Common myeloid progenitor, CD34-positive (primary cell): ENCODE data around the gene TMEM255B.

Experiments used
- CTCF ChIA-PET: fragments of 350-600 bp; sonication (Branson Sonifier 250); formaldehyde crosslinking; loops from one replicate; lab custom pipeline; 2021; ENCODE audit warnings: antibody characterized with exemption; lab: Charles Lee
- POLR2A ChIA-PET: fragments of 350-600 bp; sonication (Branson Sonifier 250); formaldehyde crosslinking; loops from one replicate; lab custom pipeline; 2021; ENCODE audit warnings: antibody characterized with exemption; lab: Charles Lee
- DNase-seq, 3 donors: peaks; one replicate each; pipeline versions ENCODE4 v3.0.0 to v3.0.0-alpha.2; 2013
- H3K27ac ChIP-seq, 2 experiments: 1 replicate in 1 of 2; 2 replicates in 1 of 2; pipeline ENCODE4 v1.7.0; 2013; ENCODE audit warnings: inconsistent platforms in 2 of 2, low read length in 2 of 2, mild to moderate bottlenecking in 2 of 2, low read depth in 1 of 2, moderate library complexity in 1 of 2; ENCODE audit not compliant: severe bottlenecking in 2 of 2, insufficient read depth in 1 of 2, poor library complexity in 1 of 2
- H3K27me3 ChIP-seq, 5 experiments: replicated peaks in 2 of 5; 1 replicate in 3 of 5; 2 replicates in 2 of 5; pipeline versions ENCODE4 v1.6.1 to v1.7.0; 2013; ENCODE audit warnings: low read length in 4 of 5, mild to moderate bottlenecking in 2 of 5, moderate library complexity in 2 of 5, inconsistent platforms in 1 of 5; ENCODE audit not compliant: insufficient read depth in 5 of 5, control insufficient read depth in 4 of 5
- H3K36me3 ChIP-seq, 4 experiments: 1 replicate in 2 of 4; 2 replicates in 2 of 4; pipeline versions ENCODE4 v1.6.1 to v1.7.0; 2013; ENCODE audit warnings: low read length in 3 of 4, control low read depth in 1 of 4, mild to moderate bottlenecking in 1 of 4; ENCODE audit not compliant: control insufficient read depth in 4 of 4, insufficient read depth in 4 of 4
- H3K4me1 ChIP-seq, 4 experiments: 1 replicate in 3 of 4; 2 replicates in 1 of 4; pipeline versions ENCODE4 v1.6.1 to v1.7.1; 2013; ENCODE audit warnings: low read length in 3 of 4, mild to moderate bottlenecking in 3 of 4, control low read depth in 1 of 4, inconsistent platforms in 1 of 4, moderate library complexity in 1 of 4; ENCODE audit not compliant: control insufficient read depth in 4 of 4, insufficient read depth in 4 of 4; ENCODE audit errors: control extremely low read depth in 1 of 4
- H3K4me3 ChIP-seq, 7 experiments: 1 replicate in 4 of 7; 2 replicates in 3 of 7; pipeline versions ENCODE4 v1.5.1 to v1.7.0; 2013; ENCODE audit warnings: mild to moderate bottlenecking in 7 of 7, low read length in 6 of 7, moderate library complexity in 6 of 7, inconsistent platforms in 2 of 7, low read depth in 2 of 7, control low read depth in 1 of 7; ENCODE audit not compliant: insufficient read depth in 4 of 7, control insufficient read depth in 1 of 7; ENCODE audit errors: extremely low read depth in 1 of 7
- H3K9me3 ChIP-seq, 5 experiments: 1 replicate in 4 of 5; 2 replicates in 1 of 5; pipeline versions ENCODE4 v1.6.1 to v1.7.1; 2013; ENCODE audit warnings: low read length in 4 of 5, mild to moderate bottlenecking in 2 of 5, inconsistent platforms in 1 of 5, low read depth in 1 of 5, moderate library complexity in 1 of 5; ENCODE audit not compliant: control insufficient read depth in 4 of 5, insufficient read depth in 2 of 5; ENCODE audit errors: control extremely low read depth in 1 of 5
- WGBS: methylation state at CpG from one replicate; pipeline ENCODE4 v1.1.5; 2013; ENCODE audit not compliant: insufficient coverage; 5-methylcytosine and 5-hydroxymethylcytosine counted together

Gene TMEM255B

DNA sequence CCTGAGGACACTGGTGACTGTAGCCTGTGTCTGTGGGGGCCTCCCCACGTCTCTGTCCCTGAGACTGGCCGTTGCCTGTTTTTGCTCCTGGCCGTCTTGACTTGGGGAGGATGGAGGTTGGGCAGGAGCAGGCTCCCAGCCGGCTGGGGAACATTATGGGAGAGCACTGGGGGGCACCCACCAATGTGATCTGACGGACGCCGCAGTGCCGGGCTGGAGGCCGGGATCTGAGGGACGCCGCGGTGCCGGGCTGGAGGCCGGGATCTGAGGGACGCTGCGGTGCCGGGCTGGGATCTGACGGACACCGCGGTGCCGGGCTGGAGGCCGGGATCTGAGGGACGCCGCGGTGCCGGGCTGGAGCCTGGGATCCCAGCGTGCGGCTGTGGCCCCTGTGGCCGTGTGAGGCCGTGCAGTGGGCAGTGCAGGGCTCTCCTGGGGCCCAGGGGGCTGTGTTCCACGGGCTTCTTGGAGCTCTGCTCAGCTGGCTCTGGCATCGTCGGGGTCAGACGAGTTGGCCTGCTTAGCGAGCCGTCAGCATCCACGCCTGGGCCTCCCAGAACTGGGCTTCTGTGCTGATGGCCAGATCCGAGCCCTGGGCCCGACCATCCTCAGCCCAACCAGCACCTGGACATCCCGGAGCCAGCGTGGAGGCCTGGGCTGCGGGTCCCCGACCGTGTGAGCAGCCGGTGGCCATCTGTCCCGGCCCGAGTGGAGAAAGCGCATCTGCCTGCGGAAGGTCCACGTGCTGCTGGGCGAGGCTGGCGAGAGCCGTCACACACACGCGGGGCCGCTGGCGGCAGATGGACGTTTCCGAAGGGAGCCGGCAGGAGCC lies 59.0 kb downstream of the TMEM255B start:
- peaks cover 0 to 15% (median 12%) of the 10 kb centered on the region in 4 experiments for H3K4me1 ChIP-seq
- ChIA-PET POLR2A (no interaction called here), CTCF (interaction anchor here (1.4 kb wide), 1 partner anchor 129 kb away, joined by 3 read pairs; no protein-coding TSS in a partner anchor)
- no peak for DNase-seq
- H3K36me3 ChIP-seq, result peaks cover 0 to 33% (median 8%) of the 10 kb centered on the region in 4 experiments
- H3K9me3 ChIP-seq, result peaks cover 0 to 11% (median 2%) of the 10 kb centered on the region in 5 experiments
- no peak overlapping the region for H3K4me3 ChIP-seq
- 95% methylated on average over 60 of the region's 60 CpGs for WGBS
- no peak overlapping the region for H3K27ac ChIP-seq
- no peaks in the 10 kb centered on the region for H3K27me3 ChIP-seq

DNA sequence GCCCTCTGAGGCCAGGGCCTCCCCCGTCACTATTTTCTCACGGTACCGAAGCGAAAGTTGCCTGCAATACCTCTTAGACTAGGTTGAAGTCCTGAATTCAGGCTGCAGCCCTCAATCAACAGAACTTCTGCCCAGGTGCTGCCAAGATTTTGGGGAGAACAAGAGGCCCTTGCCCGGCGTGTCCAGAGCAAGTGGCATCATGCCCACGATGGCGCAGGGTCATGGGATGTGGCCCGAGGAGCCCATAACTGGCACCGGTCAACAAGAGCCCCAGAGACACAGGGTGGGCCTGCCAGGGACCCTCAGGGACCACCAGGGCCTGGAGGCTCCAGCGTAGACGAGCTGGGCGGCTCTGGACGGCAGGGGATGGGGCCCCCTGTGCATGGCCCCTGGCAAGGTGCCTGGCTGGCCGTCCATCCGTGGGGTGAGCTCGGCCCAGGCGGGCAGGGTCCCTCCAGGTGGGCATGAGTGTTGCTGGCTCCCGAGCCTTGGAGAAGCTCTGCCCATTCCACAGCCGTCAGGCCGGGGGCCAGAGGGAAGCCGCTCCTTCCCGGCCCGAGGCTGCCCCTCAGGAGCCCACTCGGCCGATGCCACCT lies 59.8 kb downstream of the TMEM255B start:
- Histone ChIP-seq H3K36me3 (peaks cover 0 to 33% (median 8%) of the 10 kb centered on the region in 4 experiments), H3K27me3 (no peaks in the 10 kb centered on the region)
- 97% methylated on average over 20 of the region's 26 CpGs for WGBS

DNA sequence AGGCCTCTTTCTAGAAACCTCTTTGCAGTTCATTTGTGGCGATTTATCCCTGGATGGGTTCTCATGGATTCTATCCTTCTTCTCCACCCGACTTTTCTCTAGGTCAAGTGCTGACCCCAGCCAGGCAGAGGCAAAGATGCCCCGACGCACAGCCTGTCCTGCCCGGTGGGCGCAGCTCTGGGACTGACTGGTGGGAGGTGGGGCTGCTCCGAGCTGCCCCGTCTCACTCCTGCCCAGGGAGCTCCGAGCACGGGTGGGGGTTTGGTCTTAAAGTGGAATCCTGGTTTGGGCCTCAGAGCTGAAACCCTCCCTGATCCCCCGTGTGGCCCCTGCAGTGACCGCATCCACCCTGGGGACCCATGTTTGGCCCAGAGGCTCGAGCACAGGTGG lies 60.3 kb downstream of the TMEM255B start:
- ChIA-PET POLR2A (no interaction called here), CTCF (interaction anchor here (1.4 kb wide), 1 partner anchor 128 kb away, joined by 3 read pairs; no protein-coding TSS in a partner anchor)
- Histone ChIP-seq H3K4me3 (no peak overlapping the region), H3K27me3 (no peaks in the 10 kb centered on the region), H3K36me3 (peaks cover 0 to 33% (median 8%) of the 10 kb centered on the region in 4 experiments), H3K9me3 (peaks cover 0 to 20% (median 3%) of the 10 kb centered on the region in 5 experiments), H3K27ac (no peak overlapping the region), H3K4me1 (peaks cover 0 to 15% (median 12%) of the 10 kb centered on the region in 4 experiments)
- 97% methylated on average over 13 of the region's 13 CpGs for WGBS
- DNase-seq, result no peak

More for the DNA sequence above, 59.8 kb downstream of the TMEM255B start:
- DNase-seq, result no peak
- Histone ChIP-seq H3K9me3 (peaks cover 0 to 16% (median 3%) of the 10 kb centered on the region in 5 experiments), H3K4me1 (peaks cover 0 to 15% (median 12%) of the 10 kb centered on the region in 4 experiments), H3K27ac (no peak overlapping the region), H3K4me3 (no peak overlapping the region)
- POLR2A ChIA-PET, result no interaction called here
- CTCF ChIA-PET, result interaction anchor here (1.4 kb wide), 1 partner anchor 129 kb away, joined by 3 read pairs; no protein-coding TSS in a partner anchor

DNA sequence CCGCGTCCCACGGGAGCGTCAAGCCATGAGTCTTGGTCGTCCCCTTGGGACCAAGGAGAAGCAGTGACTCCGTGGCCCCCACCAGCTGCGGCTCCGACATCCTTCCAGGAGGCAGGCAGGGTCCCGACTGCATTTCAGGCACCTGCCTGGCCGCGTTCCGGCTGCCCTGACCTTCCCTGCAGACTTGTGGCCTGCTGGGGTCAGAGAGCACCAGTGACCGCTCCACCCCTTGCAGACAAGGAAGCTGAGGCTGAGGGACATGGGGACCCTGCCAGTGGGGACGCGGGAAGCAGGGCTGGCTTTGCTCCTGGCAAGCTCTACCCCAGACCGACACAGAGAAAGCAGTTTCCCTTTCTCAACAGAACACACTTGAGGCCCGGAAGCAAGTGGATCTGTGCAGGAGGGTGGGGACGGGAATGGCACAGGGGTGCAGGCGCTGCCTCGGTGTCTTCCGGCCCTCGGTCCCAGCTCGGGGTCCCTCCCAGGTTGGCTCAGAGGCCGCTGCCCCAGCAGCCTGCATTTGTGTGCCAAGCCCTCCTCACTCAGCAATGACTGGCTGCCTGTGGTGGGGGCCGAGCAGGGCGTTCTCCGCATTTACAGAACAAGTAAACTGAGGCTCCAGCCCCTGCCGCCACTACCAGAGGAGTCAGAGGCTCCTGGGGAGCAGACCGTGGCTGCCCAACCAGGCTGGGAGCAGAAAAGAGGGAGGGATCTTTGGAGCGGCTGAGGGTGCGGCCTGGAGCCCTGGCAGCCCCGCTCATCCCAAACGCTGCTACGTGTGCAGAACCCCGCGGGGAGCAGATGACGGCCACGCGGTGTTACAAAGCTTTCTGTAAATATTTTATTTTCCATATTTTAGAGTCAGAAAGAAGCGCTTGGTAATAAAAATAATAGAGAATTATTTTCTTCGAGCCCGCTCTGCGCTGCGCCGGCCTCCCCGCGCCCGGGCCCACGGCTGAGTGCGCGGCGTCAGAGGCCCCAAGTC lies 61.0 kb downstream of the TMEM255B start:
- Histone ChIP-seq H3K36me3 (peaks cover 0 to 33% (median 8%) of the 10 kb centered on the region in 4 experiments), H3K4me3 (no peak overlapping the region), H3K27ac (no peak overlapping the region), H3K27me3 (no peaks in the 10 kb centered on the region), H3K9me3 (peaks cover 0 to 22% (median 3%) of the 10 kb centered on the region in 5 experiments), H3K4me1 (peaks cover 0 to 15% (median 12%) of the 10 kb centered on the region in 4 experiments)
- ChIA-PET POLR2A (no interaction called here), CTCF (interaction anchor here (0.8 kb wide), 1 partner anchor 127 kb away, joined by 3 read pairs; no protein-coding TSS in a partner anchor)
- WGBS, result 97% methylated on average over 37 of the region's 52 CpGs
- DNase-seq, result no peak

DNA sequence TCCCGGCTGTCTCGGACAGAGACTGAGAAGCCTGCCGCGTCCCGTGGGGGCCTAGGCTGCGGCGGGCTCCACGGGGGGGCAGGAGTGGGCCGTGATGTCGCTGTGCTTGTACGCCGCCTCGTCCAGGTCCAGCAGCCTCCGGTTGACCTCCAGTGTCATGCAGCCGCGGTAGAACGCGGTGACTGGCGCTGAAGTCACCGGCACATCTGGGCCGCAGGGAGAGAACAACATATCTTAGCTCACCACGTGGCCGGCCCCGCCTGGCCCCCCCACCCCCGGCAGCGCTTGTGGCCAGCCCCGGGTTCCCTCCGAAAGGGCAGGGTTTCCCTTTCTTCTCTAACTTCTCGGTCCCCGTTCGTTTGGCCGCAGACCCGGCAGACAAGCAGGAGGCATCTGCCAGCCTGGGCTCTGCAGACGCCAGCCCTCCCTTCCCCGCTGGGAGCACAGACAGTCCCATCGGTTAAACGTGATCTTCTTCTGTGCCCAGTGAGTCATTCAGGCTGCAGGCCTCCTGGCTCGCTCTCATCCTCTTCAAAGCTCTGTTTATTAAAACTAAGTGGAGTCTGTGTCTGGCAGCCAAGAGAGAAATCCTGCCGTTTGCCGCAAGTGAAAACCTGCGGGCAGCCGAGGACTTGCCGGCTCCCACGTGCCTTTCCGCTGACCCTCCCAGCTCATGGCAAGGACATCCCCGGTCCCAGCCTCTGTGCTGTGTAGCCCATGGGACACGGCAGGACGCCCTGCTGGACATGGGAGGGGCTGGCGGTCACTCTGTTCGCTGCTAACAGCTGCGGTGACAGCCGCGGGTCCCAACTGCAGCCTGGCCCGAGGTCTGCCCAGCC lies 62.0 kb downstream of the TMEM255B start:
- H3K4me3 ChIP-seq, result no peak overlapping the region
- no peak overlapping the region for H3K27ac ChIP-seq
- ChIA-PET POLR2A (no interaction called here), CTCF (no interaction called here)
- H3K4me1 ChIP-seq, result peaks cover 0 to 10% (median 8%) of the 10 kb centered on the region in 4 experiments
- WGBS, result 93% methylated on average over 49 of the region's 54 CpGs
- peaks cover 0 to 27% (median 3%) of the 10 kb centered on the region in 5 experiments for H3K9me3 ChIP-seq
- no peak for DNase-seq
- H3K27me3 ChIP-seq, result no peaks in the 10 kb centered on the region
- peaks cover 0 to 34% (median 11%) of the 10 kb centered on the region in 4 experiments for H3K36me3 ChIP-seq

DNA sequence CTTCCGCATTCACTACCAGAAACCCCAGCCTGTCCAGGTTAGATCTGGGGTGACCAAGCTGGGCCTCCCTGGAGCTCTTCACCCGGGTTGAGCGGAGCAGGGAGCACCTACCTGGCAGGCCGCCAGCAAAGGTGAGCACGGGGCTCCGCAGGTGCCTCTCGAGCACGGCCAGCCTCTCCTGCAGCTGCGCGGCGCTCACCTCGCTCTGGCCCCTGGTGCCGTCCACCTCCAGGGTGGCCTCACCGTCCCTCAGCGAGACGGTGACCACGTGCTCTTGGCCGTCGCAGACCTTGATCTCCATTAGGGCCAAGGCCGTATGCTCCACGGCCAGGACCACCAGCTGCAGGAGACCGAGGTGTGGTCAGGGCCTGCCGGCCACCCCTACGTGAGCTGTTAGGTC lies 62.8 kb downstream of the TMEM255B start:
- ChIA-PET CTCF (interaction anchor here (1.1 kb wide), 1 partner anchor 407 kb away, joined by 3 read pairs; no protein-coding TSS in a partner anchor), POLR2A (no interaction called here)
- DNase-seq, result no peak
- no peak overlapping the region for H3K4me3 ChIP-seq
- H3K27me3 ChIP-seq, result no peaks in the 10 kb centered on the region
- H3K36me3 ChIP-seq, result peaks cover 0 to 38% (median 12%) of the 10 kb centered on the region in 4 experiments
- no peak overlapping the region for H3K27ac ChIP-seq
- WGBS, result 99% methylated on average over 21 of the region's 24 CpGs
- peaks cover 0 to 30% (median 3%) of the 10 kb centered on the region in 5 experiments for H3K9me3 ChIP-seq
- H3K4me1 ChIP-seq, result peaks cover 0 to 2% (median under 1%) of the 10 kb centered on the region in 4 experiments
